Liver (tissue), 3 donors: ENCODE data around the gene BORCS5.

Experiments used
- ATF3 ChIP-seq: IDR thresholded peaks from 2 replicates; pipeline ENCODE4 v1.6.1; 2016; ENCODE audit warnings: antibody characterized with exemption
- CTCF ChIP-seq: fragments of 150-350 bp; IDR thresholded peaks from 2 replicates; pipeline ENCODE4 v1.5.1; 2017; ENCODE audit warnings: improper control_type of control experiment, low read depth, low read length; ENCODE audit not compliant: missing input control
- EGR1 ChIP-seq, 2 donors: IDR thresholded peaks; 2 replicates each; pipeline ENCODE4 v1.6.1; 2016 to 2018; ENCODE audit warnings: antibody characterized with exemption in 2 of 2, low read depth in 2 of 2
- JUND ChIP-seq, 2 donors: IDR thresholded peaks; 2 replicates each; pipeline ENCODE4 v1.6.1; 2016; ENCODE audit warnings: antibody characterized with exemption in 2 of 2
- RAD21 ChIP-seq, 2 donors: IDR thresholded peaks; 2 replicates each; pipeline ENCODE4 v1.6.1; 2016; ENCODE audit warnings: antibody characterized with exemption in 2 of 2, mild to moderate bottlenecking in 2 of 2
- REST ChIP-seq: IDR thresholded peaks from 2 replicates; pipeline ENCODE4 v1.6.1; 2016; ENCODE audit warnings: antibody characterized with exemption, mild to moderate bottlenecking
- SP1 ChIP-seq: IDR thresholded peaks from 2 replicates; pipeline ENCODE4 v1.6.1; 2018; ENCODE audit warnings: antibody characterized with exemption, mild to moderate bottlenecking
- TAF1 ChIP-seq: conservative IDR thresholded peaks from 2 replicates; pipeline ENCODE4 v1.6.1; 2016; ENCODE audit warnings: antibody characterized with exemption, mild to moderate bottlenecking
- donor health status: healthy.
- donor health status: healthy.

- TF ChIP-seq SP1 (no peak), CTCF (no peak), ATF3 (no peak), REST (no peak), JUND (IDR thresholded peaks at IDR 0.05) (no peak), TAF1 (no peak), EGR1 (IDR thresholded peaks at IDR 0.05; ENCODE audit: low read depth in 2 of 2) (no peak), RAD21 (IDR thresholded peaks at IDR 0.05) (no peak)
Measured at GRCh38 chr12:12331896-12332295, 25.0 kb upstream of the BORCS5 start.
